ENCODE results near the gene SCRN2. TPM values are rescaled to one million over a fixed set of nuclear protein-coding genes. Genes with fewer than 3 reads are reported as not detected.

SCRN2 gene
- total and polyA plus RNA-seq, 2 of the 8 experiments (the other 6 are each of a cell fraction or from before 2014, with no cell fraction given), result 24.4 to 42.3 TPM

- TF ChIP-seq CHD7 (IDR thresholded peaks at IDR 0.05; ENCODE audit: insufficient replicate concordance, low read length) (no peak), NANOG (IDR thresholded peaks at IDR 0.05; ENCODE audit: insufficient read depth, low read depth, low read length, poor library complexity, severe bottlenecking) (no peak), JUN (IDR thresholded peaks at IDR 0.05; ENCODE audit: low read depth, low read length) (no peak), TCF12 (IDR thresholded peaks at IDR 0.05; ENCODE audit: low read depth, low read length) (no peak), YY1 (IDR thresholded peaks at IDR 0.05; ENCODE audit: low read depth, low read length) (no peak), CEBPB (IDR thresholded peaks at IDR 0.05; ENCODE audit: low read depth, low read length) (no peak), POU5F1 (IDR thresholded peaks at IDR 0.05; ENCODE audit: low read depth, low read length) (no peak), TBP (IDR thresholded peaks at IDR 0.05; ENCODE audit: low read depth, low read length) (no peak), CHD1 (IDR thresholded peaks at IDR 0.05; ENCODE audit: low read depth, low read length) (no peak)
These were observed 21.6 kb downstream of the SCRN2 start (continued) for GRCh38 chr17:47819475-47819874.

All from H1 (cell line).